Lower leg skin (tissue), 3 donors: Measurements from ENCODE around the gene C5orf24.
"Not testable (repeated sequence)": the region's sequence is repeated elsewhere in the genome, so short reads cannot be mapped to it uniquely, and the experiment has no call there.

Experiments used
- CTCF ChIP-seq, 3 donors: fragments of 450-650 bp; IDR thresholded peaks; one replicate each; pipeline ENCODE4 v1.5.1; 2016; ENCODE audit warnings: antibody characterized with exemption in 3 of 3, mild to moderate bottlenecking in 3 of 3, moderate library complexity in 2 of 3
- POLR2A ChIP-seq, 2 donors: fragments of 450-650 bp; IDR thresholded peaks; one replicate each; pipeline ENCODE4 v1.6.1; 2016 to 2017; ENCODE audit warnings: antibody characterized with exemption in 2 of 2, mild to moderate bottlenecking in 1 of 2, moderate library complexity in 1 of 2

- TF ChIP-seq POLR2A, CTCF (IDR thresholded peaks at IDR 0.05): not testable (repeated sequence)
These were observed 3.7 kb downstream of the C5orf24 start for GRCh38 chr5:134849434-134849933.
